Ramos (cell line): ENCODE data around the gene ADAM11.
"Not testable (repeated sequence)": the region's sequence is repeated elsewhere in the genome, so short reads cannot be mapped to it uniquely, and the experiment has no call there.

Experiments
- in situ Hi-C: fragments of 300-500 bp; cut with MboI; formaldehyde crosslinking; loops from one replicate; pipeline ENCODE4 v1.14.3; 2022; ENCODE audit warnings: low sequenced_read_pairs; ENCODE audit not compliant: unreplicated experiment

Gene ADAM11

GRCh38 chr17:44758414-44759085 is at the start of gene ADAM11:
Gene ADAM11, plus strand, starts transcription at chr17:44758988. Its CDS starts 212 bp downstream, at chr17:44759200.
- in situ Hi-C loops, result no loop called here

GRCh38 chr17:44719444-44719843 is 39.3 kb upstream of the ADAM11 start:
- in situ Hi-C loops, result no loop called here

GRCh38 chr17:44722254-44722653 is 36.5 kb upstream of the ADAM11 start:
- in situ Hi-C loops, result no loop called here

- in situ Hi-C loops, result not testable (repeated sequence)
Observed at GRCh38 chr17:44726121-44726520, 32.7 kb upstream of the ADAM11 start.

DNA sequence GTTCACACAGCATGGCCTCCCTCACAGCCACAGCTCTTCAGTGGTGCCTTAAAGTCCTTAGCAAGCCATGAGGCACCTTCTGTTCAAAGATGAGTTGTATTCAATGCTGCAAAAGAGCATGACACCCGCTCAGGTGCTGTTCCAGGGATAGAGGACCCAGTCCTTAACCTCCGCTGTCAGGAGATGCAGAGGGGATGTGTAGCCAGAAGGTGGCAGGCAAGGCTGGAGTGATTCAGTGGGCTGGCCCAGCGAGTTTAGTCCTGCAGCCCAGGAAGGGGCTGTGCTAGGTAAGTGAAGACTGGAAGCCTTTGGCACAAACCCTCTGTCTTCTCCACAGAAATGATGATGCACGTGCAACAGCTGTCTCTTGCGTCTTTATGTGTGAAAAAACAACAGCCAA is 25.0 kb upstream of the ADAM11 start:
- in situ Hi-C loops, result no loop called here

GRCh38 chr17:44734272-44734671 is 24.5 kb upstream of the ADAM11 start:
- in situ Hi-C loops, result no loop called here

- in situ Hi-C loops, result no loop called here
Observed at GRCh38 chr17:44736551-44737240, 22.1 kb upstream of the ADAM11 start.

DNA sequence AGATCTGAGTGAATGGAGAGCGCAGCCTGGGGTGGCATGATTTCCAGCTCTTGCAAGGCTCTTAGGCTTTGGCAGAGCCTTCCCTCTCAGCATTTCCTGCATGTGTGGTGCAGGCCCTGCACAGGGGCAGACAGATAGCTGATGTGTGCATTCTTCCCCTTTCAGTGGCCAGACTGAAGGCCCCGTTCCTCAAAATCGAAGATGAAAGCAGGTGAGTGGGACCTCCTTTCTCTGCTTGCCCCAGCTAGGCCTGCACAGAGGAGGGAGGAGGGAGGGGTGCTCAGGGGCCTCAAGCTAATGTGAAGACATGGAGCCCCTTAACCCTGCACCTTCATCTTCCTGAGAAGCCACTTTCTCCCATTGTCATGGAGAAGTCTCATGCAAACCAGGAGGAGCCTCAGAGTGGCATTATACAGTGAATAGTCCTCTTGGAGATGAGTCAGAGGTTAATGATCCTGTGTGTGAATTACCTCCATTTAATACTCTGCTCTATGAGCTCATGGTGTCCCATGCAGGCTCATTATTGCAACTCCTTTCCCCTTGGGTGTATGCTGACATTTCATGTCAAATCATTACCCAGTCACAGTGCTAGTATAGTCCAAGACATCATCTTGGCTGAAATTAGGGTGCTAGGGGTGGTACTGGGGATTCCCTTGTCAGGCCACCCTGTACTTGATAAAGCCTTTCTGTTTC is 20.4 kb upstream of the ADAM11 start:
- in situ Hi-C loops, result no loop called here

DNA sequence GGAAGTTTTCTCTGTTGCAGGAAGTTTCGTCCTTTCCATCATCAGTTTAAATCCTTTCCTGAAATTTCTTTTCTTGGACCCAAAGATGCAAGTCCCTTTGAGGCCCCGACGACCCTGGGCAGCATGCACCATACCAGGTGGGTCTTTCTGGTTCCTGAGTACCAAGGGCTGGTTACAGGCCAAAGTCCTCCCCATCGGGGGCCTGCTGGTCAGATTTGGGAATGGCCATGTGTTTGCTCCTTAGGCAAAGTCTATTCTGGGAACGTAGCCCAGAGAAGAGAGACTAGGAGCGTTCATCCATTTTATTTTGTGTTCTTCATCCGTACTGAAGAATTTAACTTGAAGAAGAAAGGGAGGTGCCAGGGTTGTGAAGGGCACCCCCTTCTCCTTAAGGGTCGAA is 17.5 kb upstream of the ADAM11 start:
- in situ Hi-C loops, result no loop called here

GRCh38 chr17:44745301-44745700 is 13.5 kb upstream of the ADAM11 start:
- in situ Hi-C loops, result no loop called here

GRCh38 chr17:44745738-44746137 is 13.1 kb upstream of the ADAM11 start:
- in situ Hi-C loops, result not testable (repeated sequence)

GRCh38 chr17:44747566-44747965 is 11.2 kb upstream of the ADAM11 start:
- in situ Hi-C loops, result no loop called here

DNA sequence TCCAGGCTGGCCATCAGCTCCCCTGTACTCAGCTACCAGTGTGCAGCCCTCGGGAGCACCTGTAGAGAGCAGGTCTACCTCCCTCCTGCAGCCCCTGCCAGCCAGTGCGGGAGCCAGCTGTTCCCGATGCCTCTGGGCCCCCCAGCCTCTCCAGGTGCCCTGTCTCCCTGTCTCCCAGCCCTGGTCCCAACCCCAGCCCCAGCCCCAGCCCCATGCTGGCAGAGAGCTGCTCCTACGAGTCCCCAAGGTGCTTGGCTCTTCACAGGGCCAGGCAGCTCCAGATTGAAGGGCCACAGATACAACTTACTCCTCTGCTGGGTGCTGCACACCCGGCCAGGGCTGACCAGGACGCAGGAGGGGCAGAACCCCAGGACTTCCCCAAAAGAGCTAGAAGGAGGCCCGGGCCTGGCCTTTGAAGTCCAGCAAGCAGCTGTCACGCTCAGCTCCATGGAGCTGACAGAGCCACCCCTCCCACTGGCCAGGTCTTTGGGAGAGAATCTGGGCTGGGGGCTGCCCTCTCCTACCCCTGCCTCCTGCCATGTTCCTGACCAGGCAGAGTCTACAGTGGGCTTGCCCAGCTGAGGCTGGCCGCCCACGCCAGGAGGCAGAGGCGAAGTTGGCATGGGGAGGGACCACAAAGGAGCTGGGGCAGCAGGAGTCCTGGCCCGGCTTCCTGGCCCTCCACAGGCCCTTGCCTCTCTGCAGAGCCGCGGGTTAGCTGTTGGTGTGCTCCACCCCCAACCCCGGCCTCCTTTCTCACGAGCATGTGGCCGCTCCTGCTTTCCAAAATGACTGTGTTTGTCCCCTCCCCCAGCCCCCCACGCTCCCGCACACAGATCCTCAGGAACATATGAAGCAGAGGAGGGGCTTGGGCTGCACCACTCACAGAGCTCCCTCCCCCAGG is 9.5 kb upstream of the ADAM11 start:
- in situ Hi-C loops, result no loop called here

GRCh38 chr17:44749980-44750318 is 8.8 kb upstream of the ADAM11 start:
- in situ Hi-C loops, result no loop called here

DNA sequence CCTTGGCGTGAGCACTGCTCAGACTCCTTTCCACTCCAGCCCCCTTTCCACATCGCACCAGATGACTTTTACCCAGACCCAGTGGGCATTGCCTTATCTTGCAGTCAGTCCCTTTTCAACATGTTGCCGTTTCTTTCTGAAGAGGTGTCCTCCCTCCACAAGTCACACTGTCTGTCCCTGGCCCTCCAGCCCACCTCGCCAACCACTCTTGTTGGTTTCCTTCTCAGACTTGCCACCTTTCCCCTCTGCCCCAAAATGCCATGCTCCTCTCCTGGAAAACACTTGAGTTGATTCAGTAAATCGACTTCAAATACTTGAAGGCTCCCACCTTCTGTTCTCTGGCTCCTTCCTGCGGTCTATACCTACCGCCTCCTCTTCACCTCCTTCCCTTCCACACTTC is 7.5 kb upstream of the ADAM11 start:
- in situ Hi-C loops, result no loop called here

- in situ Hi-C loops, result no loop called here
Observed at GRCh38 chr17:44751806-44752205, 7.0 kb upstream of the ADAM11 start.

- in situ Hi-C loops, result no loop called here
Observed at GRCh38 chr17:44752953-44753861, 5.6 kb upstream of the ADAM11 start.

DNA sequence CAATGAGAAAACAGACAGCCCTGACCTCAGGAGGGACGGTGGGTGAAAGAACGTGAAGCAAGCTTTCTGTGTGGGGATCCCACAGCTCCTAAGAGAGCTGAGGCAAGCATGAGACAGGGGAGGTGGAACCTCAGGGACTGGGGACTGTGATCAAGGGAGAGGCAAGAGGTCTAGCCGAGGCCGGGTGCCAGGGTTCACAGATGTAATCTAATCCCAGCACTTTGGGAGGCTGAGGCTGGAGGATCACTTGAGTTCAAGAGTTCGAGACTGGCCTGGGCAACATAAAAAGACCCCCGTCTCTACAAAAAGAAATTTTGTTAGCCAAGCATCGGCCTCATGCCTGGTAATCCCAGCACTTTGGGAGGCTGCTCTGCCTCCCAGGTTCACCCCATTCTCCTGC is 4.5 kb upstream of the ADAM11 start:
- in situ Hi-C loops, result no loop called here

DNA sequence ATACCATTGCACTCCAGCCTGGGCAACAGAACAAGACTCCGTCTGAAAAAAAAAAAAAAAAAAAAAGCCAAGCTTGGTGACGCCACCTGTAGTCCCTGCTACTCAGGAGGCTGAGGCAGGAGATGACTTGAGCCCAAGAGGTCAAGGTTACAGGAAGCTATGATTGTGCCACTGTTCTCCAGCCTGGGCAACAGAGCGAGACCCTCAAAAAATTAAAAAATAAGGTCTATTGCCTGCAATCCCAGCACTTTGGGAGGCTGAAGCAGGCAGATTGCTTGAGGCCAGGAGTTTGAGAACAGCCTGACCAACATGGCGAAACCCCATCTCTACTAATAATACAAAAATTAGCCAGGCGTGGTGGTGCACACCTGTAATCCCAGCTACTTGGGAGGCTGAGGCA is 3.6 kb upstream of the ADAM11 start:
- in situ Hi-C loops, result not testable (repeated sequence)
